HFFc6 (cell line): ENCODE results near the gene OR10C1. TPM values are rescaled to one million over a fixed set of nuclear protein-coding genes. Genes with fewer than 3 reads are reported as not detected.

Source experiments
- DNase-seq: peaks from one replicate; pipeline ENCODE4 v3.0.0-alpha.2; 2018
- H3K27ac Mint-ChIP-seq: 2 replicates; pipeline ENCODE4 v1.8.0; 2020; ENCODE audit warnings: mild to moderate bottlenecking, mixed read lengths
- H3K27me3 Mint-ChIP-seq: 2 replicates; pipeline ENCODE4 v1.8.0; 2021; ENCODE audit warnings: mild to moderate bottlenecking, moderate library complexity, mixed read lengths; ENCODE audit not compliant: insufficient read depth
- H3K36me3 Mint-ChIP-seq: 2 replicates; pipeline ENCODE4 v1.8.0; 2021; ENCODE audit warnings: low read depth, mixed read lengths
- H3K4me1 Mint-ChIP-seq: 2 replicates; pipeline ENCODE4 v1.8.0; 2020; ENCODE audit warnings: low read depth, mixed read lengths
- H3K4me3 Mint-ChIP-seq: 2 replicates; pipeline ENCODE4 v1.8.0; 2020; ENCODE audit warnings: mild to moderate bottlenecking, moderate library complexity, mixed read lengths
- H3K9me3 Mint-ChIP-seq: 2 replicates; pipeline ENCODE4 v1.8.0; 2020; ENCODE audit warnings: mild to moderate bottlenecking, mixed read lengths
- long read RNA-seq: library from polyadenylated mRNA; unstranded; transcript quantifications from one replicate; pipeline ENCODE4 v2.0.0, GENCODE V29; 2019
- total RNA-seq, 6 experiments: library from RNA; stranded (reverse); fragmentation: NEBNext Ultra II Directional; extraction: Animal tissue kit (Norgen Biotek cat#: 25700); gene quantifications; 2 replicates in 1 of 6; 3 replicates in 5 of 6; pipeline ENCODE4 v1.2.3, GENCODE V29; 2021
- TF ChIP-seq, protein P1 (sequence below): fragments of 200-600 bp; sonication (generic); IDR thresholded peaks from 2 replicates; pipeline ENCODE4 v1.5.0; 2021; ENCODE audit warnings: antibody characterized with exemption, mild to moderate bottlenecking

Gene OR10C1, protein sequence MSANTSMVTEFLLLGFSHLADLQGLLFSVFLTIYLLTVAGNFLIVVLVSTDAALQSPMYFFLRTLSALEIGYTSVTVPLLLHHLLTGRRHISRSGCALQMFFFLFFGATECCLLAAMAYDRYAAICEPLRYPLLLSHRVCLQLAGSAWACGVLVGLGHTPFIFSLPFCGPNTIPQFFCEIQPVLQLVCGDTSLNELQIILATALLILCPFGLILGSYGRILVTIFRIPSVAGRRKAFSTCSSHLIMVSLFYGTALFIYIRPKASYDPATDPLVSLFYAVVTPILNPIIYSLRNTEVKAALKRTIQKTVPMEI
- total RNA-seq, result not detected
- long read RNA-seq, result 0 reads

DNA sequence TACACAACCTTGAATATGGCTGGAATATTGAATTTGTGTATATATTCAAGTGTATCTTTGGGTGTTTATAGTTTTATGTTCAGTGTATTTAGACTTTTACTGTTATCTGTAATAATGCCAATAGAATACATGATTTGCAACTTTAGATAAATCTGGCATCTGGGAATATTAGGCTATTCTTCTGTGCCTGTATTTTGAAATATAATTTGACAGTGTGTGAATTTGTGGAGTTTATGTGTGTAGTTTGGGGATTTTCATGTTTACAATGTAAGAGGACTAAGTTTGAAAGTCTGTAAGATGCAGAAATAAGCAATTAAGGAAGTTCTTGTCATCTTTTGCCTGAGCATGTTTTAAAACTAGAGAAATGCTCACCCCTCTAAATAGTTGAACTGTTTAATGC, at the start of gene OR10C1:
OR10C1 (plus strand) TSS at position 301 of the 400 bp plus-strand sequence. CDS start 710 bp downstream, outside the sequence.
- no peak for DNase-seq
- H3K4me1 Mint-ChIP-seq, result no peaks in the 10 kb centered on the region
- peaks cover 53% of the 10 kb centered on the region for H3K9me3 Mint-ChIP-seq
- H3K36me3 Mint-ChIP-seq, result no peaks in the 10 kb centered on the region
- no peak within 1 kb of the TSS for H3K4me3 Mint-ChIP-seq
- TF ChIP-seq, protein P1, sequence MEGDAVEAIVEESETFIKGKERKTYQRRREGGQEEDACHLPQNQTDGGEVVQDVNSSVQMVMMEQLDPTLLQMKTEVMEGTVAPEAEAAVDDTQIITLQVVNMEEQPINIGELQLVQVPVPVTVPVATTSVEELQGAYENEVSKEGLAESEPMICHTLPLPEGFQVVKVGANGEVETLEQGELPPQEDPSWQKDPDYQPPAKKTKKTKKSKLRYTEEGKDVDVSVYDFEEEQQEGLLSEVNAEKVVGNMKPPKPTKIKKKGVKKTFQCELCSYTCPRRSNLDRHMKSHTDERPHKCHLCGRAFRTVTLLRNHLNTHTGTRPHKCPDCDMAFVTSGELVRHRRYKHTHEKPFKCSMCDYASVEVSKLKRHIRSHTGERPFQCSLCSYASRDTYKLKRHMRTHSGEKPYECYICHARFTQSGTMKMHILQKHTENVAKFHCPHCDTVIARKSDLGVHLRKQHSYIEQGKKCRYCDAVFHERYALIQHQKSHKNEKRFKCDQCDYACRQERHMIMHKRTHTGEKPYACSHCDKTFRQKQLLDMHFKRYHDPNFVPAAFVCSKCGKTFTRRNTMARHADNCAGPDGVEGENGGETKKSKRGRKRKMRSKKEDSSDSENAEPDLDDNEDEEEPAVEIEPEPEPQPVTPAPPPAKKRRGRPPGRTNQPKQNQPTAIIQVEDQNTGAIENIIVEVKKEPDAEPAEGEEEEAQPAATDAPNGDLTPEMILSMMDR, result no peak
- H3K27ac Mint-ChIP-seq, result no peak within 1 kb of the TSS
- no peaks in the 10 kb centered on the region for H3K27me3 Mint-ChIP-seq

DNA sequence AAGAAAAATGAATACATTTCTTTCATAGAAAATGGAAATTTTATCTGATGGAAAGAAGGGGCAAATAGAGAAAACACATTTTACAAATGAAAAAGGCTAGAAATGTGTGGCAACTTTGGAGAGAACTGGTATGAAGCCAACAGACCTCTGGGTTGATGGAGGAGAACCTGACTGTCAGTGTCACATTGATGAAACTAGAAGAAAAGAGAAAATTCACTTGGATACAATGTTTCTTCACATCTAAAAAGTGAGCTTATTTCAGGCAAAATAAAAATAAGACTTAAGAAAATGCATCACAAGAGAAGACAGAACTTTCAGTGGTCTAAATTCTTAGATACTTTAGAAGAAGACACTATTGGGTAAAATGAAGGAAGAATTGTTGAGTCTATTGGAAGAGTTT, 43.8 kb upstream of the OR10C1 start, which contains the start of gene OR12D2:
OR12D2 (plus strand) TSS at position 301 of the 400 bp plus-strand sequence. CDS start 1,069 bp downstream, outside the sequence.
- Mint-ChIP-seq H3K4me3 (no peak within 1 kb of the TSS), H3K4me1 (no peaks in the 10 kb centered on the region), H3K9me3 (peaks cover 58% of the 10 kb centered on the region), H3K36me3 (peaks cover 5% of the 10 kb centered on the region; the same call in 1 of the 2 replicates), H3K27me3 (no peaks in the 10 kb centered on the region), H3K27ac (no peak within 1 kb of the TSS)
- DNase-seq, result no peak
- TF ChIP-seq, protein P1, result no peak

DNA sequence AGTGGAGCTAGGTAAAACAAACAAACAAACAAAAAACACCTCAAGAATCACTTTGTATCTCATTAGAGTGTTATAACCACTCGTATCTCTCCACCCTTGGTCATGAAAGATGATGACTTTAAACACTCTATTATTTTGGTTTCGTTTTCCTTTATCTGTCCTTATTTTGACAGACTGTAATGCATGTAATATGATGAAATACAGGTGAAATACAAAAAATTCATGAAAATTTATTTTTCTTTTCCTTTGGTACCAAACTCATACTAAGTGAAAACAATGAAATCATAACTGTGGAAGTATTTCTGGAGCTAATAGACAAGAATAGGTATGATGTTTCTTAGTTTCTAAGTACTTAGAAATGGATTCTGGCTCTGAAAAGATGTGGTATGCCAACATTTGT, 39.6 kb upstream of the OR10C1 start:
- Mint-ChIP-seq H3K4me1 (no peaks in the 10 kb centered on the region), H3K4me3 (no peak overlapping the region), H3K27me3 (no peaks in the 10 kb centered on the region), H3K36me3 (peaks cover 5% of the 10 kb centered on the region; the same call in 1 of the 2 replicates), H3K27ac (no peak overlapping the region), H3K9me3 (peaks cover 58% of the 10 kb centered on the region)
- TF ChIP-seq, protein P1, result no peak
- no peak for DNase-seq

DNA sequence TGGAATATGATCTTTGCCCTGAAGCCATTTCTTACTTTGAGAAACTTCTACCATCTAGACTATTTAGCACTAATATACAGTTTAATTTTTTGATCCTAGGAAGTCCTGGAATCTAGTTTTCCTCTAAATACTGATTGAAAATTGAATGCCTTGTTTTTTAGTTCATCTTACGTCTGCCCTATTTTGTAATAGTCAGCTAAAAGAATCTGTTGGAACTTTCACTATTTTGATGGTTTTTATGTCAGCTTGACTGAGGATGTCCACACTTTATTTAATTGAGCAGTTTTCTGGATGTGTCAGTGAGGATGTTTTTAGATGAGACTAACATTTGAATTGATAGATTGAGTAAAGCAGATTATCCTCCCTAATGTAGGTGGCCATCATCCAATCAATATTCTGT, 35.3 kb upstream of the OR10C1 start:
- no peaks in the 10 kb centered on the region for H3K27me3 Mint-ChIP-seq
- TF ChIP-seq, protein P1, result no peak
- no peaks in the 10 kb centered on the region for H3K4me1 Mint-ChIP-seq
- H3K36me3 Mint-ChIP-seq, result peaks cover 2% of the 10 kb centered on the region; the same call in 1 of the 2 replicates
- no peak overlapping the region for H3K4me3 Mint-ChIP-seq
- H3K27ac Mint-ChIP-seq, result no peak overlapping the region
- DNase-seq, result no peak
- H3K9me3 Mint-ChIP-seq, result peaks cover 34% of the 10 kb centered on the region

DNA sequence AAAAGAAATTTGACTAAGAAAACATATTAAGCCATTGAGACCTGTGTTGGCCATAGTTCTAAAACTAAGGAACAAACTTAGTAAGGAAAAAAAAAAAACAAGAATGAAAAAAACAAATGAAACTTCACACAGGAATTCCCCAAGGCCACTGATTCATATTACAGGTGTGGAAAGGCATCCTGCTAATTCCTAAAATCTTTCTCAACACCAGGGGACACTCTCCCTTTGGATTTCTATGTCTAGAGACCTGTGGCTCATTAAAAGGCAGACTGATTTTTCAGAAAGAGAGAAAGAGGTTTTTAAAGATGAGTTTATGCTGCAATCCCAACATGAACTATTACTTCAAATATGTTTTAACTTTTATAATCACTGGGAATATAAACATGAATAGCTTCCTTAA, 24.5 kb upstream of the OR10C1 start, which contains the start of gene OR12D1:
OR12D1 (plus strand) TSS at position 341 of the 400 bp plus-strand sequence.
- DNase-seq, result no peak
- Mint-ChIP-seq H3K4me1 (no peaks in the 10 kb centered on the region), H3K36me3 (no peaks in the 10 kb centered on the region), H3K27ac (no peak within 1 kb of the TSS), H3K9me3 (peaks cover 12% of the 10 kb centered on the region), H3K27me3 (no peaks in the 10 kb centered on the region; the same call in 1 of the 2 replicates), H3K4me3 (no peak within 1 kb of the TSS)
- TF ChIP-seq, protein P1, result no peak
